K562 (cell line): ENCODE data around the gene DCUN1D3. TPM values are rescaled to one million over a fixed set of nuclear protein-coding genes. Genes with fewer than 3 reads are reported as not detected.

ENCODE experiments used
- ATAC-seq: fragments of 200-7000 bp; cut with Tn5 transposase; 3 replicates; pipeline ENCODE4 v1.9.1; 2020; ENCODE audit warnings: moderate library complexity
- BruUV-seq: library from RNA; stranded (reverse); fragments of 400-500 nt; replicated peaks from 2 replicates; lab custom pipeline; 2021; lab: Mats Ljungman, UMichigan
- CTCF ChIA-PET: fragments of 300-600 bp; formaldehyde crosslinking; extraction: SDS; loops from one replicate; lab custom pipeline; 2021; ENCODE audit warnings: low intra/inter-chr PET ratio; lab: Yijun Ruan, JAX
- POLR2A ChIA-PET: fragments of 300-600, 350-650 bp; sonication (Branson Sonifier 250); formaldehyde crosslinking; extraction: SDS; loops from one replicate; lab custom pipeline; 2021; ENCODE audit warnings: antibody characterized with exemption, inconsistent platforms; lab: Yijun Ruan, JAX
- DNase-seq, 4 experiments: peaks; one replicate each; pipeline versions ENCODE4 v3.0.0 to v3.0.0-alpha.2; 2011 to 2018; ENCODE audit warnings: low spot score in 3 of 4, mixed read lengths in 3 of 4; ENCODE audit errors: extremely low read depth in 1 of 4
- FAIRE-seq: peaks from 2 replicates; lab custom pipeline; 2011; peaks lifted over from hg19 to GRCh38; lab: Jason Lieb, UNC
- H2AFZ ChIP-seq: 2 replicates; pipeline ENCODE4 v1.6.0; 2011; ENCODE audit warnings: low read depth, low read length, control low read depth, inconsistent platforms
- H3K27ac ChIP-seq: fragments of 200-600 bp; 3 replicates; pipeline ENCODE4 v1.8.0; 2011; ENCODE audit warnings: low read depth, mild to moderate bottlenecking, control low read depth, inconsistent platforms, low read length, moderate library complexity, mixed read lengths; ENCODE audit errors: extremely low read depth
- H3K27me3 ChIP-seq, 2 experiments: fragments of 300-600 bp in 1 of 2; 2 replicates in 1 of 2; 3 replicates in 1 of 2; pipeline versions ENCODE4 v1.6.0 to v1.8.0; 2011; ENCODE audit warnings: inconsistent platforms in 2 of 2, low read length in 2 of 2, mild to moderate bottlenecking in 1 of 2, mixed read lengths in 1 of 2, moderate library complexity in 1 of 2; ENCODE audit not compliant: control insufficient read depth in 2 of 2, insufficient read depth in 2 of 2
- H3K36me3 ChIP-seq: fragments of 300-600 bp; 3 replicates; pipeline ENCODE4 v1.8.0; 2011; ENCODE audit warnings: mild to moderate bottlenecking, low read length, inconsistent platforms; ENCODE audit not compliant: control insufficient read depth, insufficient read depth
- H3K4me1 ChIP-seq, 2 experiments: fragments of 200-600 bp in 1 of 2; replicated peaks in 1 of 2; 2 replicates in 1 of 2; 3 replicates in 1 of 2; pipeline versions ENCODE4 v1.5.1 to v1.8.0; 2011; ENCODE audit warnings: inconsistent platforms in 2 of 2, low read length in 2 of 2, mild to moderate bottlenecking in 1 of 2, mixed read lengths in 1 of 2, moderate library complexity in 1 of 2; ENCODE audit not compliant: control insufficient read depth in 2 of 2, insufficient read depth in 2 of 2
- H3K4me2 ChIP-seq: 2 replicates; pipeline ENCODE4 v1.6.1; 2011; ENCODE audit warnings: low read length, control low read depth, inconsistent platforms, mixed read lengths; ENCODE audit not compliant: insufficient read depth
- H3K4me3 ChIP-seq: fragments of 200-600 bp; sonication (generic), shearing (Covaris generic); 2 replicates; pipeline ENCODE4 v1.5.1; 2016; ENCODE audit warnings: control low read depth, inconsistent platforms
- H3K79me2 ChIP-seq: fragments of 200-600 bp; 3 replicates; pipeline ENCODE4 v1.8.0; 2011; ENCODE audit warnings: low read length, inconsistent platforms; ENCODE audit not compliant: control insufficient read depth, insufficient read depth
- H3K9ac ChIP-seq, 2 experiments: 2 replicates each; pipeline versions ENCODE4 v1.6.0 to v1.6.1; 2011; ENCODE audit warnings: low read depth in 2 of 2, low read length in 2 of 2, control low read depth in 1 of 2, inconsistent platforms in 1 of 2, mild to moderate bottlenecking in 1 of 2, mixed read lengths in 1 of 2; ENCODE audit not compliant: insufficient read depth in 1 of 2
- H3K9me1 ChIP-seq: one replicate; pipeline ENCODE4 v1.6.0; 2011; ENCODE audit warnings: inconsistent platforms, mild to moderate bottlenecking, low read length, moderate library complexity; ENCODE audit not compliant: control insufficient read depth, insufficient read depth
- H3K9me3 ChIP-seq: replicated peaks from 2 replicates; pipeline ENCODE4 v1.5.1; 2011; ENCODE audit warnings: low read depth, low read length, inconsistent platforms; ENCODE audit not compliant: control insufficient read depth, insufficient read depth
- H4K20me1 ChIP-seq: replicated peaks from 2 replicates; pipeline ENCODE4 v1.6.1; 2011; ENCODE audit warnings: low read length, inconsistent platforms, mixed read lengths; ENCODE audit not compliant: control insufficient read depth, insufficient read depth
- ATF3 ChIP-seq, 2 experiments: fragments of 450-650 bp in 1 of 2; sonication (generic) in 1 of 2; formaldehyde crosslinking in 1 of 2; IDR thresholded peaks in 1 of 2; conservative IDR thresholded peaks in 1 of 2; 2 replicates each; pipeline versions ENCODE4 v1.6.1 to v1.8.1; 2016 to 2023; ENCODE audit warnings: mild to moderate bottlenecking in 2 of 2, moderate library complexity in 2 of 2, inconsistent platforms in 1 of 2, missing genetic modification reagents in 1 of 2
- BMI1 ChIP-seq: fragments of 150-350 bp; IDR thresholded peaks from 2 replicates; pipeline ENCODE4 v1.6.1; 2014; ENCODE audit warnings: low read length
- CEBPB ChIP-seq: fragments of 450-650 bp; IDR thresholded peaks from 2 replicates; pipeline ENCODE4 v1.6.1; 2016; ENCODE audit warnings: missing genetic modification characterization, missing compliant biosample characterization
- ELF4 ChIP-seq: fragments of 450-650 bp; formaldehyde crosslinking; IDR thresholded peaks from 2 replicates; pipeline ENCODE4 v1.4.0; 2022; ENCODE audit warnings: missing genetic modification characterization
- GTF2B ChIP-seq: IDR thresholded peaks from 2 replicates; pipeline ENCODE4 v1.6.1; 2011; ENCODE audit not compliant: insufficient read length; ENCODE audit errors: extremely low read depth
- HDAC3 ChIP-seq: fragments of 450-650 bp; IDR thresholded peaks from 2 replicates; pipeline ENCODE4 v1.6.1; 2018; ENCODE audit warnings: borderline replicate concordance, mild to moderate bottlenecking, moderate library complexity; ENCODE audit not compliant: partially characterized antibody
- NFXL1 ChIP-seq: fragments of 450-650 bp; formaldehyde crosslinking; IDR thresholded peaks from 2 replicates; pipeline ENCODE4 v1.4.0; 2021; ENCODE audit warnings: mild to moderate bottlenecking
- TFAM ChIP-seq: fragments of 250-450 bp; sonication (Bioruptor Pico); conservative IDR thresholded peaks from 2 replicates; pipeline ENCODE4 v1.5.0; 2021; ENCODE audit warnings: mild to moderate bottlenecking, moderate library complexity
- USF1 ChIP-seq: sonication (generic); formaldehyde crosslinking; IDR thresholded peaks from 2 replicates; pipeline ENCODE4 v1.9.0; 2022; ENCODE audit warnings: mild to moderate bottlenecking, missing genetic modification reagents
- ZBTB1 ChIP-seq: sonication (generic); formaldehyde crosslinking; IDR thresholded peaks from 2 replicates; pipeline ENCODE4 v1.8.1; 2023; ENCODE audit warnings: missing genetic modification reagents, low read depth, mild to moderate bottlenecking, borderline replicate concordance
- ZBTB12 ChIP-seq: fragments of 250-450 bp; sonication (Bioruptor Pico); IDR thresholded peaks from 2 replicates; pipeline ENCODE4 v1.4.0; 2020
- ZBTB2 ChIP-seq: fragments of 450-650 bp; IDR thresholded peaks from 2 replicates; pipeline ENCODE4 v1.6.1; 2016; ENCODE audit warnings: antibody characterized with exemption
- ZBTB9 ChIP-seq: fragments of 450-650 bp; formaldehyde crosslinking; IDR thresholded peaks from 2 replicates; pipeline ENCODE4 v1.4.0; 2020; ENCODE audit warnings: mild to moderate bottlenecking, moderate library complexity
- ZNF121 ChIP-seq: sonication (generic); formaldehyde crosslinking; conservative IDR thresholded peaks from 2 replicates; pipeline ENCODE4 v1.8.0; 2022; ENCODE audit warnings: missing genetic modification reagents
- ZNF586 ChIP-seq: fragments of 450-650 bp; formaldehyde crosslinking; conservative IDR thresholded peaks from 2 replicates; pipeline ENCODE4 v1.4.0; 2020; ENCODE audit warnings: mild to moderate bottlenecking, moderate library complexity
- in situ Hi-C: fragments of 300-500 bp; cut with MboI; formaldehyde crosslinking; loops from 4 replicates; pipeline ENCODE4 v1.15.0; 2018; ENCODE audit warnings: inconsistent platforms, mixed read lengths
- intact Hi-C: fragments of 100-400 bp; cut with micrococcal nuclease; formaldehyde crosslinking; loops from 2 replicates; pipeline ENCODE4 v1.14.2; 2022
- polyA plus RNA-seq, 8 experiments: library from polyadenylated mRNA; depleted of rRNA in 4 of 8; stranded (reverse) in 5 of 8; unstranded in 3 of 8; fragments of >200 nt; fragmentation: Nextera tagmentation in 2 of 8; fragmentation: Illumina TruSeq in 1 of 8; extraction: Ambion mirVana in 2 of 8; extraction: Trizol in 1 of 8; gene quantifications; 2 replicates each; pipeline versions ENCODE4 v1.2.1 to v1.2.3, GENCODE V29; 2011 to 2014; ENCODE audit warnings: inconsistent platforms in 1 of 8, missing spikeins in 1 of 8
- total RNA-seq, 7 experiments: library from RNA; depleted of rRNA in 6 of 7; stranded (reverse); fragments of >200 nt in 6 of 7; fragmentation: Illumina TruSeq in 2 of 7; extraction: Trizol in 2 of 7; gene quantifications; 2 replicates each; pipeline versions ENCODE4 v1.2.1 to v1.2.3, GENCODE V29; 2011 to 2021; ENCODE audit warnings: low replicate concordance in 1 of 7

Gene DCUN1D3
- total and polyA plus RNA-seq, 9 of the 15 experiments (the other 6 are each of a cell fraction or from before 2014, with no cell fraction given), result 1.0 to 4.7 (median 2.2) TPM

- no peak overlapping the region for H3K9ac ChIP-seq
- no peak overlapping the region for H3K4me2 ChIP-seq
- no peaks in the 10 kb centered on the region for H3K9me3 ChIP-seq
- in situ Hi-C loops, result no loop called here
- peaks cover 2 to 7% of the 10 kb centered on the region in 2 experiments; a peak in 3 of 5 replicates for H3K27me3 ChIP-seq
- TF ChIP-seq ZNF121 (no peak), BMI1 (no peak), ZBTB2 (no peak), TFAM (no peak), ATF3 (IDR thresholded peaks at IDR 0.05) (no peak), ATF3 (CRISPR knock-in tag; conservative IDR thresholded peaks at IDR 0.05) (no peak), ZNF586 (CRISPR knock-in tag) (no peak), NFXL1 (CRISPR knock-in tag) (no peak), ELF4 (CRISPR knock-in tag) (no peak), ZBTB9 (no peak), GTF2B (no peak), ZBTB1 (CRISPR knock-in tag) (no peak), CEBPB (tag) (no peak), ZBTB12 (no peak), USF1 (CRISPR knock-in tag) (no peak), HDAC3 (no peak)
- TF ChIP-seq, all 486 proteins: peak for 0
- no peaks in the 10 kb centered on the region for H3K79me2 ChIP-seq
- ATAC-seq, result no peak
- CTCF ChIA-PET, result no interaction called here
- H4K20me1 ChIP-seq, result no peaks in the 10 kb centered on the region
- FAIRE-seq, result no peak
- H3K36me3 ChIP-seq, result no peaks in the 10 kb centered on the region
- H3K9me1 ChIP-seq, result no peaks in the 10 kb centered on the region
- no TSS peak for BruUV-seq
- peaks cover 5 to 6% of the 10 kb centered on the region in 2 experiments; a peak in 4 of 5 replicates for H3K4me1 ChIP-seq
- intact Hi-C loops, result no loop called here
- no peak overlapping the region for H3K27ac ChIP-seq
- DNase-seq, result no peak
- H2AFZ ChIP-seq, result no peak overlapping the region
- H3K4me3 ChIP-seq, result no peak overlapping the region
- POLR2A ChIA-PET, result interaction anchor here (1.2 kb wide), 1 partner anchor 10 kb away, joined by 5 read pairs; no protein-coding TSS in a partner anchor
Measured at GRCh38 chr16:20939611-20940010, 39.5 kb upstream of the DCUN1D3 start.
